Measurements from ENCODE around the gene C17orf67.

The C17orf67 gene

GRCh38 chr17:56796536-56796935, 37.2 kb downstream of the C17orf67 start:
- Histone ChIP-seq H3K9ac (no peak overlapping the region), H3K4me2 (no peak overlapping the region), H3K79me2 (ENCODE audit: insufficient read depth, low read depth) (no peaks in the 10 kb centered on the region), H3K27ac (no peak overlapping the region), H4K20me1 (ENCODE audit: insufficient read depth) (no peaks in the 10 kb centered on the region), H3K27me3 (ENCODE audit: insufficient read depth, low read depth) (no peaks in the 10 kb centered on the region), H2AFZ (ENCODE audit: low read depth) (no peak overlapping the region), H3K36me3 (ENCODE audit: insufficient read depth) (no peaks in the 10 kb centered on the region), H3K4me1 (ENCODE audit: low read depth, poor library complexity, severe bottlenecking) (peaks cover 17% of the 10 kb centered on the region), H3K4me3 (IDR thresholded peaks at IDR 0.05; ENCODE audit: insufficient read depth, low read depth, low read length) (no peak overlapping the region)
- TF ChIP-seq, protein P1, sequence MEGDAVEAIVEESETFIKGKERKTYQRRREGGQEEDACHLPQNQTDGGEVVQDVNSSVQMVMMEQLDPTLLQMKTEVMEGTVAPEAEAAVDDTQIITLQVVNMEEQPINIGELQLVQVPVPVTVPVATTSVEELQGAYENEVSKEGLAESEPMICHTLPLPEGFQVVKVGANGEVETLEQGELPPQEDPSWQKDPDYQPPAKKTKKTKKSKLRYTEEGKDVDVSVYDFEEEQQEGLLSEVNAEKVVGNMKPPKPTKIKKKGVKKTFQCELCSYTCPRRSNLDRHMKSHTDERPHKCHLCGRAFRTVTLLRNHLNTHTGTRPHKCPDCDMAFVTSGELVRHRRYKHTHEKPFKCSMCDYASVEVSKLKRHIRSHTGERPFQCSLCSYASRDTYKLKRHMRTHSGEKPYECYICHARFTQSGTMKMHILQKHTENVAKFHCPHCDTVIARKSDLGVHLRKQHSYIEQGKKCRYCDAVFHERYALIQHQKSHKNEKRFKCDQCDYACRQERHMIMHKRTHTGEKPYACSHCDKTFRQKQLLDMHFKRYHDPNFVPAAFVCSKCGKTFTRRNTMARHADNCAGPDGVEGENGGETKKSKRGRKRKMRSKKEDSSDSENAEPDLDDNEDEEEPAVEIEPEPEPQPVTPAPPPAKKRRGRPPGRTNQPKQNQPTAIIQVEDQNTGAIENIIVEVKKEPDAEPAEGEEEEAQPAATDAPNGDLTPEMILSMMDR (conservative IDR thresholded peaks at IDR 0.05; ENCODE audit: low read depth, low read length) = no peak

GRCh38 chr17:56795221-56795865, 38.4 kb downstream of the C17orf67 start:
- H4K20me1 ChIP-seq (ENCODE audit: insufficient read depth) = no peaks in the 10 kb centered on the region
- H3K27me3 ChIP-seq (ENCODE audit: insufficient read depth, low read depth) = no peaks in the 10 kb centered on the region
- no peak overlapping the region for H2AFZ ChIP-seq (ENCODE audit: low read depth)
- H3K4me3 ChIP-seq (IDR thresholded peaks at IDR 0.05; ENCODE audit: insufficient read depth, low read depth, low read length) = no peak overlapping the region
- H3K4me1 ChIP-seq (ENCODE audit: low read depth, poor library complexity, severe bottlenecking) = peaks cover 17% of the 10 kb centered on the region
- no peak overlapping the region for H3K9ac ChIP-seq
- H3K4me2 ChIP-seq = no peak overlapping the region
- H3K36me3 ChIP-seq (ENCODE audit: insufficient read depth) = no peaks in the 10 kb centered on the region
- H3K27ac ChIP-seq = no peak overlapping the region
- TF ChIP-seq, protein P1 (conservative IDR thresholded peaks at IDR 0.05; ENCODE audit: low read depth, low read length) = no peak
- no peaks in the 10 kb centered on the region for H3K79me2 ChIP-seq (ENCODE audit: insufficient read depth, low read depth)

GRCh38 chr17:56793957-56794356, 39.8 kb downstream of the C17orf67 start:
- Histone ChIP-seq H3K79me2 (ENCODE audit: insufficient read depth, low read depth) (no peaks in the 10 kb centered on the region), H3K36me3 (ENCODE audit: insufficient read depth) (no peaks in the 10 kb centered on the region), H3K9ac (no peak overlapping the region), H3K27ac (no peak overlapping the region), H3K27me3 (ENCODE audit: insufficient read depth, low read depth) (no peaks in the 10 kb centered on the region), H4K20me1 (ENCODE audit: insufficient read depth) (no peaks in the 10 kb centered on the region), H3K4me2 (no peak overlapping the region), H3K4me3 (IDR thresholded peaks at IDR 0.05; ENCODE audit: insufficient read depth, low read depth, low read length) (no peak overlapping the region), H3K4me1 (ENCODE audit: low read depth, poor library complexity, severe bottlenecking) (peaks cover 9% of the 10 kb centered on the region), H2AFZ (ENCODE audit: low read depth) (no peak overlapping the region)
- TF ChIP-seq, protein P1 (conservative IDR thresholded peaks at IDR 0.05; ENCODE audit: low read depth, low read length) = no peak

DNA sequence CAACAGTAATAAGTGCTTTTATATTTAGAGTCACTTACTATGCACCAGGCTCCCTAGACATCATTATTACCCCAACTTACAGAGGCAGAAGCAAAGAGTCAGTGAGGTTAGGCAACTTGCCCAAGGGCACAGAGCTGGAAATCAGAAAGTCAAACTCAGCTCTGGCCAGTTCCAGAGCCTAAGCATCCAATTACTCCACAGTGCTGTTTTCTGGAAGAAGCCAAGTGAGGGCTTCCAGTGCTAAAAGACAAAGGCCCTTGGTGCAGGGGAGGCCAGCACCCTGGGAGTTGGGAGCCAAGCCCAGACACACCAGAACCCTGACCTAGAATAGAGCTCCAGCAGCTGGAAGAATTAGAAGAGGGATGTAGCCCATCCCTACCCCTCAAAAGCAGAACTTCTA, 40.2 kb downstream of the C17orf67 start:
- H3K4me3 ChIP-seq (IDR thresholded peaks at IDR 0.05; ENCODE audit: insufficient read depth, low read depth, low read length) = no peak overlapping the region
- no peaks in the 10 kb centered on the region for H4K20me1 ChIP-seq (ENCODE audit: insufficient read depth)
- no peak overlapping the region for H3K4me2 ChIP-seq
- no peak overlapping the region for H3K27ac ChIP-seq
- no peaks in the 10 kb centered on the region for H3K79me2 ChIP-seq (ENCODE audit: insufficient read depth, low read depth)
- H2AFZ ChIP-seq (ENCODE audit: low read depth) = no peak overlapping the region
- TF ChIP-seq, protein P1 (conservative IDR thresholded peaks at IDR 0.05; ENCODE audit: low read depth, low read length) = no peak
- peaks cover 4% of the 10 kb centered on the region for H3K4me1 ChIP-seq (ENCODE audit: low read depth, poor library complexity, severe bottlenecking)
- H3K9ac ChIP-seq = no peak overlapping the region
- H3K27me3 ChIP-seq (ENCODE audit: insufficient read depth, low read depth) = no peaks in the 10 kb centered on the region
- H3K36me3 ChIP-seq (ENCODE audit: insufficient read depth) = no peaks in the 10 kb centered on the region
